Liver (tissue), 9 donors: Measurements from ENCODE around the gene GLRX3. TPM values are rescaled to one million over a fixed set of nuclear protein-coding genes. Genes with fewer than 3 reads are reported as not detected.

Source experiments
- DNase-seq: peaks from one replicate; pipeline ENCODE4 v3.0.0-alpha.2; 2017; ENCODE audit warnings: low spot score
- H3K27ac ChIP-seq, 2 donors: one replicate each; pipeline ENCODE4 v1.7.0; 2013; ENCODE audit warnings: inconsistent platforms in 2 of 2, low read length in 2 of 2, control low read depth in 1 of 2, low read depth in 1 of 2, mild to moderate bottlenecking in 1 of 2
- H3K27me3 ChIP-seq, 4 donors: one replicate each; pipeline versions ENCODE4 v1.6.1 to v1.7.0; 2013; ENCODE audit warnings: low read length in 3 of 4, inconsistent platforms in 1 of 4, mild to moderate bottlenecking in 1 of 4, moderate library complexity in 1 of 4; ENCODE audit not compliant: control insufficient read depth in 4 of 4, insufficient read depth in 4 of 4
- H3K36me3 ChIP-seq, 4 donors: one replicate each; pipeline versions ENCODE4 v1.6.1 to v1.7.0; 2013; ENCODE audit warnings: low read length in 3 of 4, mild to moderate bottlenecking in 3 of 4, low read depth in 1 of 4, moderate library complexity in 1 of 4; ENCODE audit not compliant: control insufficient read depth in 4 of 4, insufficient read depth in 3 of 4
- H3K4me1 ChIP-seq, 4 donors: one replicate each; pipeline versions ENCODE4 v1.6.1 to v1.7.0; 2013; ENCODE audit warnings: low read length in 3 of 4, mild to moderate bottlenecking in 3 of 4, moderate library complexity in 1 of 4; ENCODE audit not compliant: control insufficient read depth in 4 of 4, insufficient read depth in 4 of 4
- H3K4me3 ChIP-seq, 3 donors: one replicate each; pipeline versions ENCODE4 v1.6.1 to v1.7.0; 2013; ENCODE audit warnings: low read length in 3 of 3, control low read depth in 1 of 3, low read depth in 1 of 3, mild to moderate bottlenecking in 1 of 3
- H3K9ac ChIP-seq, 2 donors: one replicate each; pipeline ENCODE4 v1.7.0; 2013; ENCODE audit warnings: low read length in 2 of 2, mild to moderate bottlenecking in 2 of 2, moderate library complexity in 2 of 2, control low read depth in 1 of 2, low read depth in 1 of 2
- H3K9me3 ChIP-seq, 4 donors: one replicate each; pipeline versions ENCODE4 v1.6.1 to v1.7.0; 2013; ENCODE audit warnings: low read length in 3 of 4; ENCODE audit not compliant: control insufficient read depth in 4 of 4
- EGR1 ChIP-seq, 2 donors: IDR thresholded peaks; 2 replicates each; pipeline ENCODE4 v1.6.1; 2016 to 2018; ENCODE audit warnings: antibody characterized with exemption in 2 of 2, low read depth in 2 of 2
- FOXA1 ChIP-seq: IDR thresholded peaks from 2 replicates; pipeline ENCODE4 v1.6.1; 2016; ENCODE audit warnings: antibody characterized with exemption
- FOXA2 ChIP-seq: IDR thresholded peaks from 2 replicates; pipeline ENCODE4 v1.6.1; 2016; ENCODE audit warnings: antibody characterized with exemption
- GABPA ChIP-seq, 2 donors: IDR thresholded peaks in 1 of 2; conservative IDR thresholded peaks in 1 of 2; 2 replicates each; pipeline ENCODE4 v1.6.1; 2016; ENCODE audit warnings: antibody characterized with exemption in 2 of 2, mild to moderate bottlenecking in 1 of 2, moderate library complexity in 1 of 2
- HNF4A ChIP-seq, 2 donors: conservative IDR thresholded peaks; 2 replicates each; pipeline ENCODE4 v1.6.1; 2016; ENCODE audit warnings: antibody characterized with exemption in 2 of 2, mild to moderate bottlenecking in 2 of 2
- HNF4G ChIP-seq: IDR thresholded peaks from 2 replicates; pipeline ENCODE4 v1.6.1; 2016; ENCODE audit warnings: antibody characterized with exemption
- JUND ChIP-seq, 2 donors: IDR thresholded peaks; 2 replicates each; pipeline ENCODE4 v1.6.1; 2016; ENCODE audit warnings: antibody characterized with exemption in 2 of 2
- NR2F2 ChIP-seq: IDR thresholded peaks from 2 replicates; pipeline ENCODE4 v1.6.1; 2016; ENCODE audit warnings: antibody characterized with exemption
- RAD21 ChIP-seq, 2 donors: IDR thresholded peaks; 2 replicates each; pipeline ENCODE4 v1.6.1; 2016; ENCODE audit warnings: antibody characterized with exemption in 2 of 2, mild to moderate bottlenecking in 2 of 2
- RXRA ChIP-seq, 2 donors: IDR thresholded peaks; 2 replicates each; pipeline ENCODE4 v1.6.1; 2017 to 2018; ENCODE audit warnings: antibody characterized with exemption in 2 of 2, mild to moderate bottlenecking in 1 of 2
- SP1 ChIP-seq: IDR thresholded peaks from 2 replicates; pipeline ENCODE4 v1.6.1; 2018; ENCODE audit warnings: antibody characterized with exemption, mild to moderate bottlenecking
- TAF1 ChIP-seq: conservative IDR thresholded peaks from 2 replicates; pipeline ENCODE4 v1.6.1; 2016; ENCODE audit warnings: antibody characterized with exemption, mild to moderate bottlenecking
- YY1 ChIP-seq: IDR thresholded peaks from 2 replicates; pipeline ENCODE4 v1.6.1; 2016; ENCODE audit warnings: antibody characterized with exemption, mild to moderate bottlenecking
- WGBS: extraction: QIAGEN DNeasy Blood & Tissue Kit; methylation state at CpG from one replicate; pipeline ENCODE4 v1.1.7; 2013; 5-methylcytosine and 5-hydroxymethylcytosine counted together
- polyA plus RNA-seq, 2 donors: library from polyadenylated mRNA; stranded (reverse) in 1 of 2; unstranded in 1 of 2; fragments of 200-250 nt in 1 of 2; fragments of >200 nt in 1 of 2; fragmentation: Nextera tagmentation in 1 of 2; extraction: Ambion mirVana in 1 of 2; gene quantifications; one replicate each; pipeline versions ENCODE4 v1.2.1 to v1.2.3, GENCODE V29; 2013 to 2015
- total RNA-seq, 2 donors: library from RNA; depleted of rRNA; stranded (reverse); fragments of >200 nt; gene quantifications; one replicate each; pipeline ENCODE4 v1.2.3, GENCODE V29; 2014
- TF ChIP-seq, protein P1 (sequence below): IDR thresholded peaks from 2 replicates; pipeline ENCODE4 v1.6.1; 2016; ENCODE audit warnings: antibody characterized with exemption, mild to moderate bottlenecking
- TF ChIP-seq, protein P2 (sequence below): fragments of 150-350 bp; IDR thresholded peaks from 2 replicates; pipeline ENCODE4 v1.5.1; 2017; ENCODE audit warnings: improper control_type of control experiment, low read depth, low read length; ENCODE audit not compliant: missing input control
- TF ChIP-seq, protein P3 (sequence below): IDR thresholded peaks from 2 replicates; pipeline ENCODE4 v1.6.1; 2016; ENCODE audit warnings: antibody characterized with exemption
- TF ChIP-seq, protein P4 (sequence below): IDR thresholded peaks from 2 replicates; pipeline ENCODE4 v1.6.1; 2016; ENCODE audit warnings: antibody characterized with exemption
- TF ChIP-seq, protein P5 (sequence below): IDR thresholded peaks from 2 replicates; pipeline ENCODE4 v1.6.1; 2016; ENCODE audit warnings: antibody characterized with exemption
- donor health status: healthy.
- donor health status: healthy.
- donor health status: healthy.
- donor health status: healthy.
- donor health status: healthy.

The GLRX3 gene
- total and polyA plus RNA-seq, 4 donors, result 24.0 to 34.0 (median 28.5) TPM

DNA sequence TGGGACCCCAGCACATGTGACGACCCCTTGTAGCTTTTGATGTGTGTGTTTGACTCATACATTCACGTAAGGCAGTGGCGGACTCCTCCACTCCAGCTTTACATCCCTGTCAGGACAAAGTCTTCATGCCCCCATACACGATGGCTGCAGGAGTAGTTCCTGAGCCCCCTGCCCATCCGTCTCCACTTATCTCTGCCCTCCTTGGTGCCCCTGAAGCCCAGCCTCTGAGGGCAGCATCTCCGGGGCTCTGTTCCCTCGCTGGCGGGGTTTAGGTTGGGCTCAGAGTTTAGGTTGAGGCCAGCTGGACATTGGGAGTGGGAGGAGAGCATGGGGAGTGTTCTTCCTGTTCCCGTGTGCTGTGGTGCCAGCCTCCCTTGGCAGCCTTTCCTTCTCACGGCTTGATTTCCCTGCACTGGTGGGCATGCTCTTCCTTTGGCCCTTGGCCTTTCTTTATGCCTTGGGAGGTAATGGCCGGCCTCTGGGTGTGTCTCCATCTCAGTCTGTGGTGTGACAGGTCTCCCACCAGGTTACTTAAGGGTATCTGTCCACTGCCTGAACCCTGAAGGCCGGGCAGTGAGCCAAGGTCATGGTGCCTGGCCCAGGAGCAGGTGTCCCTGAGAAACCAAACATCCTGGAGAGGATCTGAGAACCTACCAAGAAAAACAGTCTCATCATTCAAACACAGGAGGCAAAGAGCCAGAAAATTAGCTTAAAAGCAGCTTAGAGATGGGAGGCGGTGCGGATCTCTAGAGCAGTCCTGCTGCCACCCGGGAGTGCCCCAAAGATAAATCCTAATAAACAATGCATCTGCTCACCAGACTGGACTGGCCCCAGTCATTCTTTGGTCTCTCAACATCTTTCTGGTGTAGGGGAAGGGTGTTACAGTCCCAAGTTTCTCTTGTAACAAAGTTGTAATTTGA lies 85.5 kb downstream of the GLRX3 start:
- Histone ChIP-seq H3K27ac (no peak overlapping the region), H3K4me1 (no peaks in the 10 kb centered on the region), H3K9me3 (no peaks in the 10 kb centered on the region), H3K27me3 (no peaks in the 10 kb centered on the region), H3K4me3 (no peak overlapping the region), H3K36me3 (no peaks in the 10 kb centered on the region), H3K9ac (no peak overlapping the region)
- TF ChIP-seq TAF1 (no peak), GABPA (IDR thresholded peaks at IDR 0.05 in 1 of 2, conservative IDR thresholded peaks at IDR 0.05 in 1 of 2) (no peak), JUND (IDR thresholded peaks at IDR 0.05) (no peak), FOXA1 (no peak), YY1 (no peak), EGR1 (IDR thresholded peaks at IDR 0.05; ENCODE audit: low read depth in 2 of 2) (no peak), HNF4A (conservative IDR thresholded peaks at IDR 0.05) (no peak), HNF4G (no peak), NR2F2 (no peak)
- TF ChIP-seq, protein P1, sequence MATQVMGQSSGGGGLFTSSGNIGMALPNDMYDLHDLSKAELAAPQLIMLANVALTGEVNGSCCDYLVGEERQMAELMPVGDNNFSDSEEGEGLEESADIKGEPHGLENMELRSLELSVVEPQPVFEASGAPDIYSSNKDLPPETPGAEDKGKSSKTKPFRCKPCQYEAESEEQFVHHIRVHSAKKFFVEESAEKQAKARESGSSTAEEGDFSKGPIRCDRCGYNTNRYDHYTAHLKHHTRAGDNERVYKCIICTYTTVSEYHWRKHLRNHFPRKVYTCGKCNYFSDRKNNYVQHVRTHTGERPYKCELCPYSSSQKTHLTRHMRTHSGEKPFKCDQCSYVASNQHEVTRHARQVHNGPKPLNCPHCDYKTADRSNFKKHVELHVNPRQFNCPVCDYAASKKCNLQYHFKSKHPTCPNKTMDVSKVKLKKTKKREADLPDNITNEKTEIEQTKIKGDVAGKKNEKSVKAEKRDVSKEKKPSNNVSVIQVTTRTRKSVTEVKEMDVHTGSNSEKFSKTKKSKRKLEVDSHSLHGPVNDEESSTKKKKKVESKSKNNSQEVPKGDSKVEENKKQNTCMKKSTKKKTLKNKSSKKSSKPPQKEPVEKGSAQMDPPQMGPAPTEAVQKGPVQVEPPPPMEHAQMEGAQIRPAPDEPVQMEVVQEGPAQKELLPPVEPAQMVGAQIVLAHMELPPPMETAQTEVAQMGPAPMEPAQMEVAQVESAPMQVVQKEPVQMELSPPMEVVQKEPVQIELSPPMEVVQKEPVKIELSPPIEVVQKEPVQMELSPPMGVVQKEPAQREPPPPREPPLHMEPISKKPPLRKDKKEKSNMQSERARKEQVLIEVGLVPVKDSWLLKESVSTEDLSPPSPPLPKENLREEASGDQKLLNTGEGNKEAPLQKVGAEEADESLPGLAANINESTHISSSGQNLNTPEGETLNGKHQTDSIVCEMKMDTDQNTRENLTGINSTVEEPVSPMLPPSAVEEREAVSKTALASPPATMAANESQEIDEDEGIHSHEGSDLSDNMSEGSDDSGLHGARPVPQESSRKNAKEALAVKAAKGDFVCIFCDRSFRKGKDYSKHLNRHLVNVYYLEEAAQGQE, result no peak
- TF ChIP-seq, protein P2, sequence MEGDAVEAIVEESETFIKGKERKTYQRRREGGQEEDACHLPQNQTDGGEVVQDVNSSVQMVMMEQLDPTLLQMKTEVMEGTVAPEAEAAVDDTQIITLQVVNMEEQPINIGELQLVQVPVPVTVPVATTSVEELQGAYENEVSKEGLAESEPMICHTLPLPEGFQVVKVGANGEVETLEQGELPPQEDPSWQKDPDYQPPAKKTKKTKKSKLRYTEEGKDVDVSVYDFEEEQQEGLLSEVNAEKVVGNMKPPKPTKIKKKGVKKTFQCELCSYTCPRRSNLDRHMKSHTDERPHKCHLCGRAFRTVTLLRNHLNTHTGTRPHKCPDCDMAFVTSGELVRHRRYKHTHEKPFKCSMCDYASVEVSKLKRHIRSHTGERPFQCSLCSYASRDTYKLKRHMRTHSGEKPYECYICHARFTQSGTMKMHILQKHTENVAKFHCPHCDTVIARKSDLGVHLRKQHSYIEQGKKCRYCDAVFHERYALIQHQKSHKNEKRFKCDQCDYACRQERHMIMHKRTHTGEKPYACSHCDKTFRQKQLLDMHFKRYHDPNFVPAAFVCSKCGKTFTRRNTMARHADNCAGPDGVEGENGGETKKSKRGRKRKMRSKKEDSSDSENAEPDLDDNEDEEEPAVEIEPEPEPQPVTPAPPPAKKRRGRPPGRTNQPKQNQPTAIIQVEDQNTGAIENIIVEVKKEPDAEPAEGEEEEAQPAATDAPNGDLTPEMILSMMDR, result no peak
- TF ChIP-seq, protein P3, sequence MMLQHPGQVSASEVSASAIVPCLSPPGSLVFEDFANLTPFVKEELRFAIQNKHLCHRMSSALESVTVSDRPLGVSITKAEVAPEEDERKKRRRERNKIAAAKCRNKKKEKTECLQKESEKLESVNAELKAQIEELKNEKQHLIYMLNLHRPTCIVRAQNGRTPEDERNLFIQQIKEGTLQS, result no peak
- TF ChIP-seq, protein P4, sequence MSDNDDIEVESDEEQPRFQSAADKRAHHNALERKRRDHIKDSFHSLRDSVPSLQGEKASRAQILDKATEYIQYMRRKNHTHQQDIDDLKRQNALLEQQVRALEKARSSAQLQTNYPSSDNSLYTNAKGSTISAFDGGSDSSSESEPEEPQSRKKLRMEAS, result no peak
- 85% methylated on average over 15 of the region's 15 CpGs for WGBS
- DNase-seq, result no peak

DNA sequence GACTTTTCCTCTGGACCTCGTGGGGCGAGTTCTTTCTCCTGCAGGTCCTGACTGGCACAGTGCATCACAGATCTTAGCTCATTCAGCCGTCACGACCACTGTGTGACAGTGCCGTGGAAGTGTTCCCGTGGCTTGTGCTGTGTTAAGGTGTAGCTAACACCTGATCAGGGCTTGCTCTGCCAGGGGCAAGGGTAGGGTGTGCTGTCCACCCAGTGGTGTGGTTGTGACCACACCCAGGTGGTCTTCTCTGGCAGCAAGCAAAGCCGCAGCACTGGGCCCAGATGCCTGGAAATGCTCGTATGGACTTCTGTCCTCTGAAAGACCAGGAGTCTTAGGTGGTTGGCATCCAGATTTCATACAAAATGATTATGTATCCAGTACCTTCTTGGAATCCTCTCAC lies 86.2 kb downstream of the GLRX3 start:
- Histone ChIP-seq H3K9me3 (peaks cover 0 to 3% (median 0%) of the 10 kb centered on the region in 4 donors), H3K9ac (no peak overlapping the region), H3K4me1 (no peaks in the 10 kb centered on the region), H3K27ac (no peak overlapping the region), H3K36me3 (no peaks in the 10 kb centered on the region), H3K4me3 (no peak overlapping the region), H3K27me3 (no peaks in the 10 kb centered on the region)
- 91% methylated on average over 8 of the region's 8 CpGs for WGBS
- DNase-seq, result no peak
- TF ChIP-seq SP1, result no peak
- TF ChIP-seq, protein P3, result no peak
- TF ChIP-seq RAD21 (IDR thresholded peaks at IDR 0.05), result no peak
- no peak for TF ChIP-seq HNF4G
- TF ChIP-seq, protein P5, sequence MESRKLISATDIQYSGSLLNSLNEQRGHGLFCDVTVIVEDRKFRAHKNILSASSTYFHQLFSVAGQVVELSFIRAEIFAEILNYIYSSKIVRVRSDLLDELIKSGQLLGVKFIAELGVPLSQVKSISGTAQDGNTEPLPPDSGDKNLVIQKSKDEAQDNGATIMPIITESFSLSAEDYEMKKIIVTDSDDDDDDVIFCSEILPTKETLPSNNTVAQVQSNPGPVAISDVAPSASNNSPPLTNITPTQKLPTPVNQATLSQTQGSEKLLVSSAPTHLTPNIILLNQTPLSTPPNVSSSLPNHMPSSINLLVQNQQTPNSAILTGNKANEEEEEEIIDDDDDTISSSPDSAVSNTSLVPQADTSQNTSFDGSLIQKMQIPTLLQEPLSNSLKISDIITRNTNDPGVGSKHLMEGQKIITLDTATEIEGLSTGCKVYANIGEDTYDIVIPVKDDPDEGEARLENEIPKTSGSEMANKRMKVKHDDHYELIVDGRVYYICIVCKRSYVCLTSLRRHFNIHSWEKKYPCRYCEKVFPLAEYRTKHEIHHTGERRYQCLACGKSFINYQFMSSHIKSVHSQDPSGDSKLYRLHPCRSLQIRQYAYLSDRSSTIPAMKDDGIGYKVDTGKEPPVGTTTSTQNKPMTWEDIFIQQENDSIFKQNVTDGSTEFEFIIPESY, result no peak
- TF ChIP-seq, protein P1, result no peak
- TF ChIP-seq JUND (IDR thresholded peaks at IDR 0.05), result no peak
- TF ChIP-seq EGR1 (IDR thresholded peaks at IDR 0.05; ENCODE audit: low read depth in 2 of 2), result no peak
- no peak for TF ChIP-seq RXRA (IDR thresholded peaks at IDR 0.05)
- TF ChIP-seq TAF1, result no peak
- TF ChIP-seq FOXA2, result no peak
- TF ChIP-seq, protein P4, result no peak
- no peak for TF ChIP-seq NR2F2
